ENCODE measurements around the gene INTS4.

DNA sequence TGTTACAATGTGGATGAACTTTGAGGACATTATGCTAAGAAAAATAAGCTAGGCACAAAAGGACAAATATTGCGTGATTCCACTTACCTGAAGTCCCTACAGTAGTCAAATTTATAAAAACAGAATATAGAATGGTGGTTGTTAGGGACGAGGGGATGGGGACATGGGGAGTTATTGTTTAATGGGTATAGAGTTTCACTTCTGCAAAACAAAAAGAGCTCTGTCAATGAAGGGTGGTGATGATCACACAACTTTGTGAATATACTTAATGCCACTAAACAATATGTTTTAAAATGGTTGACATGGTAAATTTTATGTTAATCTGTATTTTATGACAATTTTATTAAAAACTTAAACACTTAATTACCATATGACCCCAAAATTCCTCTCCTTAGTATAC lies 26.1 kb downstream of the INTS4 start:
- TF ChIP-seq CTCF (IDR thresholded peaks at IDR 0.05; ENCODE audit: borderline replicate concordance, extremely low read depth, low read length, poor library complexity, severe bottlenecking) (no peak), EZH2 (IDR thresholded peaks at IDR 0.05; ENCODE audit: borderline replicate concordance, low read depth, low read length, severe bottlenecking) (no peak)

All from DND-41 (cell line).